ENCODE measurements around the gene PMS1. TPM values are rescaled to one million over a fixed set of nuclear protein-coding genes. Genes with fewer than 3 reads are reported as not detected.
A peak's percentile ranks its signal among the peaks of the same experiment; 100 is the strongest.

PMS1 gene
- total and polyA plus RNA-seq, 2 donors (not counting 3 experiments of a cell fraction or from before 2014, with no cell fraction given): 6.6 to 27.8 TPM

GRCh38 chr2:189799531-189799930, 15.3 kb downstream of the PMS1 start:
- peak; percentile 65 for DNase-seq (ENCODE audit: low read depth, low spot score)
- no TSS peak for BruUV-seq (replicated peaks)
- H3K9me1 ChIP-seq (replicated peaks; ENCODE audit: control insufficient read depth, extremely low read depth, insufficient read depth, low read length): no peaks in the 10 kb centered on the region
- no peaks in the 10 kb centered on the region for H4K20me1 ChIP-seq (replicated peaks; ENCODE audit: control insufficient read depth, extremely low read depth, insufficient read depth, low read length)
- intact Hi-C loops (cut with micrococcal nuclease): no loop called here
- H3K9ac ChIP-seq (replicated peaks; ENCODE audit: extremely low read depth, insufficient read depth, low read length): no peak overlapping the region
- ChIA-PET CTCF (interaction anchor here (0.9 to 2.7 kb wide), 18 partner anchors 8 to 515 kb away, joined by 3 to 51 read pairs (median 8); partner anchors contain the start of genes ANKAR, ASNSD1, MSTN and OSGEPL1), POLR2A (no interaction called here)
- no peaks in the 10 kb centered on the region for H3K4me1 ChIP-seq (ENCODE audit: control insufficient read depth, extremely low read depth, insufficient read depth, low read length)
- no peak overlapping the region for H3K4me3 ChIP-seq (replicated peaks in 1 of 3; ENCODE audit: insufficient read depth in 1 of 3, low read depth in 1 of 3, low read length in 3 of 3)
- no peak for FAIRE-seq
- dilution Hi-C loops (cut with MboI; ENCODE audit: extremely low pct_ligation_motif_present, low sequenced_read_pairs): no loop called here
- peaks cover 4% of the 10 kb centered on the region for H3K79me2 ChIP-seq (ENCODE audit: control insufficient read depth, insufficient read depth, low read length)
- H3K36me3 ChIP-seq (ENCODE audit: control insufficient read depth in 2 of 2, extremely low read depth in 1 of 2, insufficient read depth in 2 of 2, low read length in 2 of 2): peaks cover 0 to 9% of the 10 kb centered on the region in 2 experiments
- no peaks in the 10 kb centered on the region for H3K27me3 ChIP-seq (ENCODE audit: control insufficient read depth in 2 of 2, insufficient read depth in 2 of 2, low read length in 2 of 2)
- no peaks in the 10 kb centered on the region for H3K9me3 ChIP-seq (replicated peaks; ENCODE audit: control insufficient read depth, insufficient read depth, low read length)
- TF ChIP-seq POLR2AphosphoS5 (IDR thresholded peaks at IDR 0.05; ENCODE audit: insufficient read depth, low read depth, low read length): no peak
- TF ChIP-seq JUN (IDR thresholded peaks at IDR 0.05; ENCODE audit: borderline replicate concordance, insufficient read depth, insufficient read length, low read depth): peak; percentile 15
- TF ChIP-seq FOS (IDR thresholded peaks at IDR 0.05; ENCODE audit: borderline replicate concordance, insufficient read depth, low read length): peak; percentile 43
- no peak overlapping the region for H3K4me2 ChIP-seq (ENCODE audit: insufficient read depth, low read length)
- H2AFZ ChIP-seq (ENCODE audit: low read depth, low read length): no peak overlapping the region
- H3K27ac ChIP-seq (ENCODE audit: insufficient read depth, low read depth, low read length): no peak overlapping the region

GRCh38 chr2:189802396-189802912, 18.2 kb downstream of the PMS1 start:
- H3K9me1 ChIP-seq (replicated peaks; ENCODE audit: control insufficient read depth, extremely low read depth, insufficient read depth, low read length): no peaks in the 10 kb centered on the region
- dilution Hi-C loops (cut with MboI; ENCODE audit: extremely low pct_ligation_motif_present, low sequenced_read_pairs): no loop called here
- peaks cover 4% of the 10 kb centered on the region for H3K79me2 ChIP-seq (ENCODE audit: control insufficient read depth, insufficient read depth, low read length)
- no peak for FAIRE-seq
- ChIA-PET POLR2A (no interaction called here), CTCF (interaction anchor here (0.8 to 1.0 kb wide), 2 partner anchors 17 to 142 kb away, joined by 3 read pairs; no protein-coding TSS in a partner anchor)
- H3K9ac ChIP-seq (replicated peaks; ENCODE audit: extremely low read depth, insufficient read depth, low read length): no peak overlapping the region
- H3K4me2 ChIP-seq (ENCODE audit: insufficient read depth, low read length): no peak overlapping the region
- H3K36me3 ChIP-seq (ENCODE audit: control insufficient read depth in 2 of 2, extremely low read depth in 1 of 2, insufficient read depth in 2 of 2, low read length in 2 of 2): peaks cover 0 to 6% of the 10 kb centered on the region in 2 experiments
- no peak overlapping the region for H2AFZ ChIP-seq (ENCODE audit: low read depth, low read length)
- intact Hi-C loops (cut with micrococcal nuclease): no loop called here
- no peak overlapping the region for H3K27ac ChIP-seq (ENCODE audit: insufficient read depth, low read depth, low read length)
- no peaks in the 10 kb centered on the region for H4K20me1 ChIP-seq (replicated peaks; ENCODE audit: control insufficient read depth, extremely low read depth, insufficient read depth, low read length)
- H3K9me3 ChIP-seq (replicated peaks; ENCODE audit: control insufficient read depth, insufficient read depth, low read length): no peaks in the 10 kb centered on the region
- H3K27me3 ChIP-seq (ENCODE audit: control insufficient read depth in 2 of 2, insufficient read depth in 2 of 2, low read length in 2 of 2): no peaks in the 10 kb centered on the region
- H3K4me1 ChIP-seq (ENCODE audit: control insufficient read depth, extremely low read depth, insufficient read depth, low read length): no peaks in the 10 kb centered on the region
- no TSS peak for BruUV-seq (replicated peaks)
- DNase-seq (ENCODE audit: low read depth, low spot score): no peak
- H3K4me3 ChIP-seq (replicated peaks in 1 of 3; ENCODE audit: insufficient read depth in 1 of 3, low read depth in 1 of 3, low read length in 3 of 3): no peak overlapping the region
- TF ChIP-seq GATA2 (IDR thresholded peaks at IDR 0.05; ENCODE audit: insufficient read depth, insufficient read length, low read depth, low read length) (no peak), POLR2A (IDR thresholded peaks at IDR 0.05; ENCODE audit: low read depth, low read length) (no peak), MYC (IDR thresholded peaks at IDR 0.05; ENCODE audit: low read depth, low read length) (no peak), POLR2AphosphoS5 (IDR thresholded peaks at IDR 0.05; ENCODE audit: insufficient read depth, low read depth, low read length) (no peak), JUN (IDR thresholded peaks at IDR 0.05; ENCODE audit: borderline replicate concordance, insufficient read depth, insufficient read length, low read depth) (no peak), EZH2 (IDR thresholded peaks at IDR 0.05; ENCODE audit: borderline replicate concordance, low read depth, low read length, severe bottlenecking) (no peak), FOS (IDR thresholded peaks at IDR 0.05; ENCODE audit: borderline replicate concordance, insufficient read depth, low read length) (no peak)
- TF ChIP-seq, protein P1, sequence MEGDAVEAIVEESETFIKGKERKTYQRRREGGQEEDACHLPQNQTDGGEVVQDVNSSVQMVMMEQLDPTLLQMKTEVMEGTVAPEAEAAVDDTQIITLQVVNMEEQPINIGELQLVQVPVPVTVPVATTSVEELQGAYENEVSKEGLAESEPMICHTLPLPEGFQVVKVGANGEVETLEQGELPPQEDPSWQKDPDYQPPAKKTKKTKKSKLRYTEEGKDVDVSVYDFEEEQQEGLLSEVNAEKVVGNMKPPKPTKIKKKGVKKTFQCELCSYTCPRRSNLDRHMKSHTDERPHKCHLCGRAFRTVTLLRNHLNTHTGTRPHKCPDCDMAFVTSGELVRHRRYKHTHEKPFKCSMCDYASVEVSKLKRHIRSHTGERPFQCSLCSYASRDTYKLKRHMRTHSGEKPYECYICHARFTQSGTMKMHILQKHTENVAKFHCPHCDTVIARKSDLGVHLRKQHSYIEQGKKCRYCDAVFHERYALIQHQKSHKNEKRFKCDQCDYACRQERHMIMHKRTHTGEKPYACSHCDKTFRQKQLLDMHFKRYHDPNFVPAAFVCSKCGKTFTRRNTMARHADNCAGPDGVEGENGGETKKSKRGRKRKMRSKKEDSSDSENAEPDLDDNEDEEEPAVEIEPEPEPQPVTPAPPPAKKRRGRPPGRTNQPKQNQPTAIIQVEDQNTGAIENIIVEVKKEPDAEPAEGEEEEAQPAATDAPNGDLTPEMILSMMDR (IDR thresholded peaks at IDR 0.05; ENCODE audit: extremely low read depth in 1 of 2, insufficient read depth in 1 of 2, low read depth in 1 of 2, low read length in 2 of 2): no peak
- TF ChIP-seq, protein P2, sequence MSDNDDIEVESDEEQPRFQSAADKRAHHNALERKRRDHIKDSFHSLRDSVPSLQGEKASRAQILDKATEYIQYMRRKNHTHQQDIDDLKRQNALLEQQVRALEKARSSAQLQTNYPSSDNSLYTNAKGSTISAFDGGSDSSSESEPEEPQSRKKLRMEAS (IDR thresholded peaks at IDR 0.05; ENCODE audit: insufficient read depth, insufficient read length): no peak

Measured in endothelial cell of umbilical vein (primary cell).